ENCODE results near the gene ADGRB3.

The ADGRB3 gene

GRCh38 chr6:68724060-68724459 lies 89.0 kb downstream of the ADGRB3 start:
- TF ChIP-seq CEBPB (IDR thresholded peaks at IDR 0.05), result no peak
- no peak for TF ChIP-seq NFIC (IDR thresholded peaks at IDR 0.05)
- TF ChIP-seq REST (IDR thresholded peaks at IDR 0.05; ENCODE audit: low read depth), result no peak
- no peak for TF ChIP-seq EP300 (IDR thresholded peaks at IDR 0.05; ENCODE audit: borderline replicate concordance)
- no peak for TF ChIP-seq FOXM1 (IDR thresholded peaks at IDR 0.05; ENCODE audit: borderline replicate concordance, low read depth)
- no peak for TF ChIP-seq MAX (IDR thresholded peaks at IDR 0.05)
- no peak for TF ChIP-seq TAF1 (IDR thresholded peaks at IDR 0.05; ENCODE audit: low read depth)
- no peak for TF ChIP-seq ZBTB7A (IDR thresholded peaks at IDR 0.05; ENCODE audit: low read depth)
- no peak for TF ChIP-seq TEAD4 (IDR thresholded peaks at IDR 0.05)
- no peak for TF ChIP-seq TCF12 (IDR thresholded peaks at IDR 0.05; ENCODE audit: low read depth)

- no peak for TF ChIP-seq CEBPB (IDR thresholded peaks at IDR 0.05)
- TF ChIP-seq RAD21 (IDR thresholded peaks at IDR 0.05; ENCODE audit: low read depth), result no peak
- TF ChIP-seq FOXM1 (IDR thresholded peaks at IDR 0.05; ENCODE audit: borderline replicate concordance, low read depth), result no peak
- no peak for TF ChIP-seq TEAD4 (IDR thresholded peaks at IDR 0.05)
Observed at GRCh38 chr6:68726337-68726736, 91.3 kb downstream of the ADGRB3 start.

GRCh38 chr6:68726992-68727391 lies 91.9 kb downstream of the ADGRB3 start:
- TF ChIP-seq RAD21 (IDR thresholded peaks at IDR 0.05; ENCODE audit: low read depth) (no peak), TEAD4 (IDR thresholded peaks at IDR 0.05) (no peak), TAF1 (IDR thresholded peaks at IDR 0.05; ENCODE audit: low read depth) (no peak), EGR1 (IDR thresholded peaks at IDR 0.05) (no peak), REST (IDR thresholded peaks at IDR 0.05; ENCODE audit: low read depth) (no peak), CEBPB (IDR thresholded peaks at IDR 0.05) (no peak), NFIC (IDR thresholded peaks at IDR 0.05) (no peak), MAX (IDR thresholded peaks at IDR 0.05) (no peak), YY1 (IDR thresholded peaks at IDR 0.05; ENCODE audit: low read depth) (no peak), TCF12 (IDR thresholded peaks at IDR 0.05; ENCODE audit: low read depth) (no peak), EP300 (IDR thresholded peaks at IDR 0.05; ENCODE audit: borderline replicate concordance) (no peak), FOXM1 (IDR thresholded peaks at IDR 0.05; ENCODE audit: borderline replicate concordance, low read depth) (no peak), CREB1 (IDR thresholded peaks at IDR 0.05; ENCODE audit: low read depth) (no peak), USF1 (IDR thresholded peaks at IDR 0.05) (no peak), ZBTB7A (IDR thresholded peaks at IDR 0.05; ENCODE audit: low read depth) (no peak)

GRCh38 chr6:68727699-68728098 lies 92.6 kb downstream of the ADGRB3 start:
- TF ChIP-seq EP300 (IDR thresholded peaks at IDR 0.05; ENCODE audit: borderline replicate concordance) (no peak), USF1 (IDR thresholded peaks at IDR 0.05) (no peak), TEAD4 (IDR thresholded peaks at IDR 0.05) (no peak)

- TF ChIP-seq TAF1 (IDR thresholded peaks at IDR 0.05; ENCODE audit: low read depth) (no peak), USF1 (IDR thresholded peaks at IDR 0.05) (no peak), MAX (IDR thresholded peaks at IDR 0.05) (no peak)
Observed at GRCh38 chr6:68728159-68728979, 93.3 kb downstream of the ADGRB3 start.

- TF ChIP-seq RAD21 (IDR thresholded peaks at IDR 0.05; ENCODE audit: low read depth) (no peak), FOXM1 (IDR thresholded peaks at IDR 0.05; ENCODE audit: borderline replicate concordance, low read depth) (no peak), TEAD4 (IDR thresholded peaks at IDR 0.05) (no peak), NFIC (IDR thresholded peaks at IDR 0.05) (no peak), CREB1 (IDR thresholded peaks at IDR 0.05; ENCODE audit: low read depth) (no peak), TAF1 (IDR thresholded peaks at IDR 0.05; ENCODE audit: low read depth) (no peak), YY1 (IDR thresholded peaks at IDR 0.05; ENCODE audit: low read depth) (no peak), TCF12 (IDR thresholded peaks at IDR 0.05; ENCODE audit: low read depth) (no peak), EP300 (IDR thresholded peaks at IDR 0.05; ENCODE audit: borderline replicate concordance) (no peak), MAX (IDR thresholded peaks at IDR 0.05) (no peak), USF1 (IDR thresholded peaks at IDR 0.05) (no peak), REST (IDR thresholded peaks at IDR 0.05; ENCODE audit: low read depth) (no peak), CEBPB (IDR thresholded peaks at IDR 0.05) (no peak), ZBTB7A (IDR thresholded peaks at IDR 0.05; ENCODE audit: low read depth) (no peak), EGR1 (IDR thresholded peaks at IDR 0.05) (no peak)
Observed at GRCh38 chr6:68729377-68729903, 94.4 kb downstream of the ADGRB3 start.

Data from Ishikawa (cell line).